IMR-90 (cell line): ENCODE measurements around the gene UGT1A10. TPM values are rescaled to one million over a fixed set of nuclear protein-coding genes. Genes with fewer than 3 reads are reported as not detected.

Source experiments
- ATAC-seq: fragments of 200-7000 bp; cut with Tn5 transposase; 2 replicates; pipeline ENCODE4 v1.9.1; 2020; ENCODE audit warnings: low read depth, mild to moderate bottlenecking, moderate library complexity
- BruUV-seq: library from RNA; stranded (reverse); fragments of 400-500 nt; replicated peaks from 2 replicates; lab custom pipeline; 2021; lab: Mats Ljungman, UMichigan
- CTCF ChIA-PET: fragments of 300-600 bp; formaldehyde crosslinking; extraction: SDS; loops from one replicate; lab custom pipeline; 2021; ENCODE audit warnings: antibody characterized with exemption; lab: Yijun Ruan, JAX
- POLR2A ChIA-PET: fragments of 300-600 bp; sonication (Branson Sonifier 250); formaldehyde crosslinking; loops from one replicate; lab custom pipeline; 2022; ENCODE audit warnings: antibody characterized with exemption; ENCODE audit not compliant: unreplicated experiment; lab: Charles Lee
- DNase-seq: peaks from one replicate; pipeline ENCODE4 v3.0.0; 2013
- H2AFZ ChIP-seq: replicated peaks from 2 replicates; pipeline ENCODE3; 2013; ENCODE audit warnings: low read length, mild to moderate bottlenecking; ENCODE audit not compliant: poor library complexity
- H2AK5ac ChIP-seq: 2 replicates; pipeline ENCODE4 v1.6.1; 2013; ENCODE audit warnings: low read depth, low read length, inconsistent platforms
- H2AK9ac ChIP-seq: replicated peaks from 2 replicates; pipeline ENCODE3; 2013; ENCODE audit warnings: mild to moderate bottlenecking, low read depth, low read length, moderate library complexity; ENCODE audit not compliant: poor library complexity
- H2BK120ac ChIP-seq: 2 replicates; pipeline ENCODE4 v1.6.1; 2013; ENCODE audit warnings: low read depth, low read length, inconsistent platforms
- H2BK15ac ChIP-seq: 3 replicates; pipeline ENCODE4 v1.6.1; 2013; ENCODE audit warnings: low read depth, low read length, inconsistent platforms
- H2BK20ac ChIP-seq: 2 replicates; pipeline ENCODE4 v1.6.1; 2013; ENCODE audit warnings: low read depth, mild to moderate bottlenecking, inconsistent platforms, low read length, moderate library complexity
- H2BK5ac ChIP-seq: 2 replicates; pipeline ENCODE4 v1.6.1; 2013; ENCODE audit warnings: mild to moderate bottlenecking, low read depth, low read length, inconsistent platforms; ENCODE audit not compliant: poor library complexity, severe bottlenecking
- H3K14ac ChIP-seq: replicated peaks from 2 replicates; pipeline ENCODE4 v1.6.1; 2013; ENCODE audit warnings: low read depth, low read length, inconsistent platforms
- H3K18ac ChIP-seq: 2 replicates; pipeline ENCODE4 v1.6.1; 2013; ENCODE audit warnings: low read depth, low read length, control low read depth
- H3K23ac ChIP-seq: 2 replicates; pipeline ENCODE4 v1.6.1; 2013; ENCODE audit warnings: low read depth, low read length, inconsistent platforms
- H3K27ac ChIP-seq: 2 replicates; pipeline ENCODE4 v1.5.1; 2013; ENCODE audit warnings: mild to moderate bottlenecking, control low read depth, low read length; ENCODE audit not compliant: insufficient read depth
- H3K27me3 ChIP-seq: 2 replicates; pipeline ENCODE4 v1.6.1; 2013; ENCODE audit warnings: low read length; ENCODE audit not compliant: control insufficient read depth, insufficient read depth
- H3K36me3 ChIP-seq: 2 replicates; pipeline ENCODE4 v1.6.1; 2013; ENCODE audit warnings: low read length, mixed read lengths; ENCODE audit not compliant: control insufficient read depth, insufficient read depth
- H3K4ac ChIP-seq: 2 replicates; pipeline ENCODE4 v1.6.1; 2013; ENCODE audit warnings: low read depth, low read length, inconsistent platforms
- H3K4me1 ChIP-seq: 2 replicates; pipeline ENCODE4 v1.6.1; 2013; ENCODE audit warnings: low read length, mixed read lengths; ENCODE audit not compliant: control insufficient read depth, insufficient read depth
- H3K4me2 ChIP-seq: 2 replicates; pipeline ENCODE4 v1.6.1; 2013; ENCODE audit warnings: low read depth, mild to moderate bottlenecking, control low read depth, low read length, moderate library complexity
- H3K4me3 ChIP-seq: 2 replicates; pipeline ENCODE4 v1.5.1; 2013; ENCODE audit warnings: low read depth, mild to moderate bottlenecking, control low read depth, low read length, moderate library complexity; ENCODE audit not compliant: insufficient read depth
- H3K56ac ChIP-seq: 2 replicates; pipeline ENCODE4 v1.6.1; 2013; ENCODE audit warnings: low read length, inconsistent platforms; ENCODE audit not compliant: insufficient read depth; ENCODE audit errors: extremely low read depth
- H3K79me1 ChIP-seq, 2 experiments: 2 replicates each; pipeline ENCODE4 v1.6.1; 2013; ENCODE audit warnings: low read length in 2 of 2, inconsistent platforms in 1 of 2, low read depth in 1 of 2
- H3K9ac ChIP-seq: 2 replicates; pipeline ENCODE4 v1.6.1; 2013; ENCODE audit warnings: low read depth, low read length, control low read depth
- H3K9me1 ChIP-seq: 2 replicates; pipeline ENCODE4 v1.6.1; 2013; ENCODE audit warnings: low read length, inconsistent platforms; ENCODE audit not compliant: insufficient read depth
- H3K9me3 ChIP-seq: 2 replicates; pipeline ENCODE4 v1.6.1; 2013; ENCODE audit warnings: low read length; ENCODE audit not compliant: control insufficient read depth, insufficient read depth
- H4K20me1 ChIP-seq: 2 replicates; pipeline ENCODE4 v1.6.1; 2013; ENCODE audit warnings: low read length, inconsistent platforms; ENCODE audit not compliant: insufficient read depth
- H4K5ac ChIP-seq: 2 replicates; pipeline ENCODE4 v1.6.1; 2013; ENCODE audit warnings: mild to moderate bottlenecking, low read depth, low read length, control low read depth
- H4K8ac ChIP-seq, 2 experiments: 2 replicates each; pipeline ENCODE4 v1.6.1; 2013; ENCODE audit warnings: low read depth in 2 of 2, low read length in 2 of 2, control low read depth in 1 of 2, inconsistent platforms in 1 of 2
- H4K91ac ChIP-seq: 2 replicates; pipeline ENCODE4 v1.6.1; 2013; ENCODE audit warnings: low read depth, low read length, inconsistent platforms; ENCODE audit not compliant: insufficient read depth
- BHLHE40 ChIP-seq: fragments of 150-350 bp; IDR thresholded peaks from 2 replicates; pipeline ENCODE4 v1.6.1; 2016; ENCODE audit warnings: mild to moderate bottlenecking, low read depth, low read length
- CEBPB ChIP-seq: IDR thresholded peaks from 2 replicates; pipeline ENCODE4 v1.6.1; 2012; ENCODE audit warnings: low read depth, low read length, improper control_type of control experiment
- CHD1 ChIP-seq: IDR thresholded peaks from 2 replicates; pipeline ENCODE4 v1.6.1; 2012; ENCODE audit warnings: low read depth, low read length, improper control_type of control experiment
- CTCF ChIP-seq: conservative IDR thresholded peaks from 2 replicates; pipeline ENCODE4 v1.5.1; 2012; ENCODE audit warnings: mild to moderate bottlenecking, low read depth, low read length, improper control_type of control experiment
- ELK1 ChIP-seq: fragments of 150-350 bp; IDR thresholded peaks from 2 replicates; pipeline ENCODE4 v1.6.1; 2016; ENCODE audit warnings: low read depth, mild to moderate bottlenecking, low read length, moderate library complexity, borderline replicate concordance
- FOS ChIP-seq: fragments of 150-350 bp; IDR thresholded peaks from 2 replicates; pipeline ENCODE4 v1.6.1; 2016; ENCODE audit warnings: low read depth, low read length
- MAFK ChIP-seq: IDR thresholded peaks from 2 replicates; pipeline ENCODE4 v1.6.1; 2012; ENCODE audit warnings: low read depth, low read length, improper control_type of control experiment
- MAZ ChIP-seq: IDR thresholded peaks from 2 replicates; pipeline ENCODE4 v1.6.1; 2012; ENCODE audit warnings: low read depth, mild to moderate bottlenecking, low read length, improper control_type of control experiment, moderate library complexity, borderline replicate concordance
- MXI1 ChIP-seq: IDR thresholded peaks from 2 replicates; pipeline ENCODE4 v1.6.1; 2012; ENCODE audit warnings: low read depth, mild to moderate bottlenecking, low read length, moderate library complexity, borderline replicate concordance
- NFE2L2 ChIP-seq: fragments of 150-350 bp; IDR thresholded peaks from 2 replicates; pipeline ENCODE4 v1.6.1; 2016; ENCODE audit warnings: low read depth, mild to moderate bottlenecking, low read length
- POLR2A ChIP-seq: IDR thresholded peaks from 2 replicates; pipeline ENCODE4 v1.6.1; 2012; ENCODE audit warnings: mild to moderate bottlenecking, low read depth, low read length
- RAD21 ChIP-seq: IDR thresholded peaks from 2 replicates; pipeline ENCODE4 v1.6.1; 2012; ENCODE audit warnings: low read length, improper control_type of control experiment
- RCOR1 ChIP-seq: IDR thresholded peaks from 2 replicates; pipeline ENCODE4 v1.6.1; 2012; ENCODE audit warnings: mild to moderate bottlenecking, low read length, improper control_type of control experiment; ENCODE audit not compliant: insufficient replicate concordance
- RFX5 ChIP-seq: IDR thresholded peaks from 2 replicates; pipeline ENCODE4 v1.8.0; 2012; ENCODE audit warnings: low read depth, mild to moderate bottlenecking, low read length, moderate library complexity
- SMC3 ChIP-seq: fragments of 150-350 bp; IDR thresholded peaks from 2 replicates; pipeline ENCODE4 v1.6.1; 2016; ENCODE audit warnings: low read depth, mild to moderate bottlenecking, antibody characterized with exemption, low read length, moderate library complexity
- USF2 ChIP-seq: fragments of 150-350 bp; IDR thresholded peaks from 2 replicates; pipeline ENCODE4 v1.6.1; 2017; ENCODE audit warnings: mild to moderate bottlenecking, antibody characterized with exemption, low read length, low read depth
- whole genome bisulfite sequencing, 2 experiments: methylation state at CpG; one replicate each; pipeline versions ENCODE4 v1.1.5 to v1.1.7; 2013; ENCODE audit warnings: missing lambda C conversion rate in 2 of 2; ENCODE audit not compliant: insufficient read length in 1 of 2; ENCODE audit errors: extremely low coverage in 2 of 2; 5-methylcytosine and 5-hydroxymethylcytosine counted together
- dilution Hi-C: fragments of 300-500 bp; cut with HindIII; formaldehyde crosslinking; loops from one replicate; pipeline ENCODE4 v1.14.3; 2018; ENCODE audit warnings: low sequenced_read_pairs; ENCODE audit not compliant: unreplicated experiment
- in situ Hi-C: fragments of 300-500 bp; cut with MboI; formaldehyde crosslinking; loops from 3 replicates; pipeline ENCODE4 v1.14.3; 2019; ENCODE audit warnings: low sequenced_read_pairs, inconsistent platforms, mixed read lengths
- intact Hi-C: fragments of 100-400 bp; cut with micrococcal nuclease; formaldehyde crosslinking; loops from 2 replicates; pipeline ENCODE4 v1.10.0; 2022
- polyA plus RNA-seq, 3 experiments: library from polyadenylated mRNA; depleted of rRNA; stranded (reverse); fragments of >200 nt; gene quantifications; 2 replicates each; pipeline ENCODE4 v1.2.3, GENCODE V29; 2012; ENCODE audit warnings: low replicate concordance in 1 of 3
- total RNA-seq: library from RNA; depleted of rRNA; stranded (reverse); fragments of >200 nt; gene quantifications from 2 replicates; pipeline ENCODE4 v1.2.3, GENCODE V29; 2012

The UGT1A10 gene
- total and polyA plus RNA-seq, 2 of the 4 experiments (the other 2 are of a cell fraction) = not detected

- Histone ChIP-seq H2BK5ac (no peak overlapping the region), H3K14ac (no peak overlapping the region)
- no CpG with 5 or more reads among the region's 7 CpGs for WGBS, 2 experiments
Observed at GRCh38 chr2:233800208-233800607, 164.0 kb downstream of the UGT1A10 start.

More at GRCh38 chr2:233800208-233800607, 164.0 kb downstream of the UGT1A10 start:
- H4K8ac ChIP-seq = no peak overlapping the region
- no peak overlapping the region for H2AK5ac ChIP-seq
- TF ChIP-seq CHD1 = no peak
- no peak for TF ChIP-seq RFX5
- TF ChIP-seq NFE2L2 = no peak
- TF ChIP-seq USF2 = no peak
- no peak for TF ChIP-seq MAFK
- no peak for TF ChIP-seq SMC3
- TF ChIP-seq FOS = no peak
- no peak for TF ChIP-seq CEBPB
- TF ChIP-seq CTCF = no peak
- TF ChIP-seq POLR2A = no peak
- TF ChIP-seq MXI1 = no peak
- TF ChIP-seq BHLHE40 = no peak
- no peak for TF ChIP-seq ELK1
- no peak for TF ChIP-seq RCOR1
- no peak for TF ChIP-seq RAD21
- TF ChIP-seq MAZ = no peak
- BruUV-seq = no TSS peak
- H3K4me2 ChIP-seq = no peak overlapping the region
- H3K4me3 ChIP-seq = no peak overlapping the region
- CTCF ChIA-PET = no interaction called here
- H3K9ac ChIP-seq = no peak overlapping the region
- no peak overlapping the region for H3K18ac ChIP-seq
- DNase-seq (no peak), ATAC-seq (no peak)
- no peak overlapping the region for H2BK120ac ChIP-seq
- no peaks in the 10 kb centered on the region for H3K79me1 ChIP-seq
- no peak overlapping the region for H3K4ac ChIP-seq
- H3K27me3 ChIP-seq = peaks cover 19% of the 10 kb centered on the region
- H4K5ac ChIP-seq = no peak overlapping the region
- intact Hi-C loops = no loop called here
- H2AK9ac ChIP-seq = no peak overlapping the region
- no peak overlapping the region for H2BK20ac ChIP-seq
- in situ Hi-C loops = no loop called here
- H3K27ac ChIP-seq = no peak overlapping the region
- H3K36me3 ChIP-seq = no peaks in the 10 kb centered on the region
- no peak overlapping the region for H4K91ac ChIP-seq
- H3K9me3 ChIP-seq = no peaks in the 10 kb centered on the region; the same call in 1 of the 2 replicates
- POLR2A ChIA-PET = no interaction called here
- no peaks in the 10 kb centered on the region for H4K20me1 ChIP-seq
- dilution Hi-C loops = no loop called here
- H3K23ac ChIP-seq = no peak overlapping the region
- no peak overlapping the region for H2BK15ac ChIP-seq
- no peak overlapping the region for H3K56ac ChIP-seq
- H3K4me1 ChIP-seq = no peaks in the 10 kb centered on the region
- H2AFZ ChIP-seq = no peak overlapping the region
- no peaks in the 10 kb centered on the region for H3K9me1 ChIP-seq
